Trophoblast cell (in vitro differentiated cells and primary cell): Measurements from ENCODE around the gene JSRP1.

Experiments
- DNase-seq, 2 donors: peaks; one replicate each; pipeline ENCODE4 v3.0.0-alpha.2; 2016
- H2AFZ ChIP-seq: 2 replicates; pipeline ENCODE4 v1.6.1; 2013; ENCODE audit warnings: low read length, moderate library complexity, mild to moderate bottlenecking; ENCODE audit not compliant: insufficient read depth, poor library complexity
- H2AK5ac ChIP-seq: 2 replicates; pipeline ENCODE4 v1.6.1; 2013; ENCODE audit warnings: mild to moderate bottlenecking, low read length
- H2BK120ac ChIP-seq: 2 replicates; pipeline ENCODE4 v1.6.1; 2013; ENCODE audit warnings: low read length, mild to moderate bottlenecking, moderate library complexity; ENCODE audit not compliant: insufficient read depth, poor library complexity
- H2BK12ac ChIP-seq: 2 replicates; pipeline ENCODE4 v1.6.1; 2013; ENCODE audit warnings: mild to moderate bottlenecking, low read length, moderate library complexity
- H2BK5ac ChIP-seq: 2 replicates; pipeline ENCODE4 v1.6.1; 2013; ENCODE audit warnings: low read length, low read depth, moderate library complexity, mild to moderate bottlenecking; ENCODE audit not compliant: poor library complexity
- H3K14ac ChIP-seq: 2 replicates; pipeline ENCODE4 v1.6.1; 2013; ENCODE audit warnings: mild to moderate bottlenecking, low read length
- H3K18ac ChIP-seq: 2 replicates; pipeline ENCODE4 v1.6.1; 2013; ENCODE audit warnings: mild to moderate bottlenecking, low read length
- H3K23ac ChIP-seq: 2 replicates; pipeline ENCODE4 v1.6.1; 2013; ENCODE audit warnings: low read length
- H3K27ac ChIP-seq: 2 replicates; pipeline ENCODE4 v1.5.1; 2013; ENCODE audit warnings: low read depth, mild to moderate bottlenecking, inconsistent platforms, low read length, moderate library complexity
- H3K27me3 ChIP-seq: 2 replicates; pipeline ENCODE4 v1.6.1; 2013; ENCODE audit warnings: inconsistent platforms, mild to moderate bottlenecking, low read length, moderate library complexity; ENCODE audit not compliant: insufficient read depth
- H3K36me3 ChIP-seq, 2 experiments: 1 replicate in 1 of 2; 2 replicates in 1 of 2; pipeline ENCODE4 v1.6.1; 2013; ENCODE audit warnings: low read length in 2 of 2, mild to moderate bottlenecking in 2 of 2, moderate library complexity in 1 of 2; ENCODE audit not compliant: insufficient read depth in 2 of 2, control insufficient read depth in 1 of 2
- H3K4ac ChIP-seq: 2 replicates; pipeline ENCODE4 v1.6.1; 2013; ENCODE audit warnings: low read depth, mild to moderate bottlenecking, low read length, moderate library complexity
- H3K4me1 ChIP-seq, 2 experiments: 1 replicate in 1 of 2; 2 replicates in 1 of 2; pipeline ENCODE4 v1.6.1; 2013; ENCODE audit warnings: low read length in 2 of 2, mild to moderate bottlenecking in 2 of 2, moderate library complexity in 1 of 2; ENCODE audit not compliant: insufficient read depth in 2 of 2, control insufficient read depth in 1 of 2
- H3K4me2 ChIP-seq: 2 replicates; pipeline ENCODE4 v1.6.1; 2013; ENCODE audit warnings: inconsistent platforms, mild to moderate bottlenecking, low read length, moderate library complexity
- H3K4me3 ChIP-seq: 2 replicates; pipeline ENCODE4 v1.5.1; 2013; ENCODE audit warnings: mild to moderate bottlenecking, low read depth, low read length, inconsistent platforms
- H3K79me1 ChIP-seq: one replicate; pipeline ENCODE4 v1.6.1; 2013; ENCODE audit warnings: low read length
- H3K79me2 ChIP-seq: 2 replicates; pipeline ENCODE4 v1.6.1; 2013; ENCODE audit warnings: low read length, mild to moderate bottlenecking; ENCODE audit not compliant: control insufficient read depth, insufficient read depth, poor library complexity
- H3K9ac ChIP-seq: 2 replicates; pipeline ENCODE4 v1.6.1; 2013; ENCODE audit warnings: mild to moderate bottlenecking, low read length
- H3K9me3 ChIP-seq: 2 replicates; pipeline ENCODE4 v1.6.1; 2013; ENCODE audit warnings: low read depth, mild to moderate bottlenecking, control low read depth, inconsistent platforms, low read length; ENCODE audit not compliant: insufficient read depth
- H4K12ac ChIP-seq: 2 replicates; pipeline ENCODE4 v1.6.1; 2013; ENCODE audit warnings: low read depth, mild to moderate bottlenecking, low read length, moderate library complexity
- H4K8ac ChIP-seq: 2 replicates; pipeline ENCODE4 v1.6.1; 2013; ENCODE audit warnings: low read depth, mild to moderate bottlenecking, low read length, moderate library complexity
- H4K91ac ChIP-seq: one replicate; pipeline ENCODE4 v1.6.1; 2013; ENCODE audit warnings: low read depth, mild to moderate bottlenecking, low read length, moderate library complexity
- WGBS: extraction: QIAGEN DNeasy Blood & Tissue Kit; methylation state at CpG from one replicate; pipeline ENCODE4 v1.1.7; 2013; ENCODE audit warnings: missing lambda C conversion rate; ENCODE audit not compliant: insufficient read length, insufficient coverage; ENCODE audit errors: extremely low coverage; 5-methylcytosine and 5-hydroxymethylcytosine counted together

JSRP1 gene

GRCh38 chr19:2216361-2217225 is 39.6 kb downstream of the JSRP1 start:
- Histone ChIP-seq H2BK120ac (no peak overlapping the region), H3K9me3 (no peaks in the 10 kb centered on the region), H3K4me1 (no peaks in the 10 kb centered on the region), H3K27me3 (no peaks in the 10 kb centered on the region), H4K8ac (no peak overlapping the region), H2BK12ac (no peak overlapping the region), H3K79me1 (no peaks in the 10 kb centered on the region), H3K23ac (no peak overlapping the region), H3K27ac (no peak overlapping the region), H3K18ac (no peak overlapping the region), H3K36me3 (peaks cover 72 to 77% of the 10 kb centered on the region in 2 experiments), H4K91ac (no peak overlapping the region), H2BK5ac (no peak overlapping the region), H3K4ac (no peak overlapping the region), H3K4me2 (no peak overlapping the region), H3K14ac (no peak overlapping the region), H2AK5ac (no peak overlapping the region), H2AFZ (no peak overlapping the region), H3K9ac (no peak overlapping the region), H3K4me3 (no peak overlapping the region), H4K12ac (no peak overlapping the region), H3K79me2 (no peaks in the 10 kb centered on the region)
- no peak for DNase-seq
- no CpG with 5 or more reads among the region's 43 CpGs for WGBS

GRCh38 chr19:2215281-2215751 is 40.9 kb downstream of the JSRP1 start:
- H3K79me2 ChIP-seq = no peaks in the 10 kb centered on the region
- peaks cover 77 to 80% of the 10 kb centered on the region in 2 experiments for H3K36me3 ChIP-seq
- no peaks in the 10 kb centered on the region for H3K27me3 ChIP-seq
- no peak overlapping the region for H3K4me2 ChIP-seq
- H3K4me1 ChIP-seq = no peaks in the 10 kb centered on the region
- H2AFZ ChIP-seq = no peak overlapping the region
- H2BK5ac ChIP-seq = no peak overlapping the region
- WGBS = no CpG with 5 or more reads among the region's 31 CpGs
- no peak overlapping the region for H4K91ac ChIP-seq
- no peak overlapping the region for H3K4ac ChIP-seq
- H3K18ac ChIP-seq = no peak overlapping the region
- H3K23ac ChIP-seq = no peak overlapping the region
- no peak overlapping the region for H2BK12ac ChIP-seq
- H3K4me3 ChIP-seq = no peak overlapping the region
- H4K12ac ChIP-seq = no peak overlapping the region
- no peak overlapping the region for H3K9ac ChIP-seq
- no peak overlapping the region for H3K27ac ChIP-seq
- no peak overlapping the region for H3K14ac ChIP-seq
- H4K8ac ChIP-seq = no peak overlapping the region
- no peak overlapping the region for H2BK120ac ChIP-seq
- no peaks in the 10 kb centered on the region for H3K9me3 ChIP-seq
- no peak overlapping the region for H2AK5ac ChIP-seq
- no peak for DNase-seq
- no peaks in the 10 kb centered on the region for H3K79me1 ChIP-seq

GRCh38 chr19:2214251-2214650 is 42.0 kb downstream of the JSRP1 start:
- no peak overlapping the region for H2AK5ac ChIP-seq
- H3K4me2 ChIP-seq = no peak overlapping the region
- H3K14ac ChIP-seq = no peak overlapping the region
- H4K91ac ChIP-seq = no peak overlapping the region
- DNase-seq = no peak
- H3K9me3 ChIP-seq = no peaks in the 10 kb centered on the region
- no peak overlapping the region for H3K27ac ChIP-seq
- H3K18ac ChIP-seq = no peak overlapping the region
- no peaks in the 10 kb centered on the region for H3K27me3 ChIP-seq
- no peak overlapping the region for H3K9ac ChIP-seq
- H3K79me2 ChIP-seq = no peaks in the 10 kb centered on the region
- peaks cover 73 to 81% of the 10 kb centered on the region in 2 experiments for H3K36me3 ChIP-seq
- no peak overlapping the region for H2AFZ ChIP-seq
- no peak overlapping the region for H4K12ac ChIP-seq
- H3K4me1 ChIP-seq = no peaks in the 10 kb centered on the region
- no peaks in the 10 kb centered on the region for H3K79me1 ChIP-seq
- no peak overlapping the region for H3K4ac ChIP-seq
- no peak overlapping the region for H2BK12ac ChIP-seq
- no peak overlapping the region for H4K8ac ChIP-seq
- no peak overlapping the region for H2BK120ac ChIP-seq
- WGBS = no CpG with 5 or more reads among the region's 17 CpGs
- H3K4me3 ChIP-seq = no peak overlapping the region
- no peak overlapping the region for H2BK5ac ChIP-seq
- no peak overlapping the region for H3K23ac ChIP-seq

- DNase-seq = peak; percentile 63 to 73
- Histone ChIP-seq H2BK5ac (no peak overlapping the region), H3K79me1 (no peaks in the 10 kb centered on the region), H3K4me1 (no peaks in the 10 kb centered on the region), H2BK12ac (no peak overlapping the region), H3K23ac (no peak overlapping the region), H3K4me2 (no peak overlapping the region), H4K91ac (no peak overlapping the region), H3K4ac (no peak overlapping the region), H2AFZ (no peak overlapping the region), H3K36me3 (peaks cover 73 to 81% of the 10 kb centered on the region in 2 experiments), H3K9me3 (no peaks in the 10 kb centered on the region), H2AK5ac (no peak overlapping the region), H3K14ac (no peak overlapping the region), H3K27ac (no peak overlapping the region), H3K4me3 (no peak overlapping the region), H3K18ac (no peak overlapping the region), H3K27me3 (no peaks in the 10 kb centered on the region), H3K79me2 (no peaks in the 10 kb centered on the region), H2BK120ac (no peak overlapping the region), H4K12ac (no peak overlapping the region), H4K8ac (no peak overlapping the region), H3K9ac (no peak overlapping the region)
- no CpG with 5 or more reads among the region's 26 CpGs for WGBS
These were observed 42.4 kb downstream of the JSRP1 start for GRCh38 chr19:2213799-2214198.
